Measurements from ENCODE around the gene RAP1GAP2. TPM values are rescaled to one million over a fixed set of nuclear protein-coding genes. Genes with fewer than 3 reads are reported as not detected.

Gene RAP1GAP2
- polyA plus RNA-seq, 4 donors, result 4.9 to 24.6 (median 8.4) TPM

DNA sequence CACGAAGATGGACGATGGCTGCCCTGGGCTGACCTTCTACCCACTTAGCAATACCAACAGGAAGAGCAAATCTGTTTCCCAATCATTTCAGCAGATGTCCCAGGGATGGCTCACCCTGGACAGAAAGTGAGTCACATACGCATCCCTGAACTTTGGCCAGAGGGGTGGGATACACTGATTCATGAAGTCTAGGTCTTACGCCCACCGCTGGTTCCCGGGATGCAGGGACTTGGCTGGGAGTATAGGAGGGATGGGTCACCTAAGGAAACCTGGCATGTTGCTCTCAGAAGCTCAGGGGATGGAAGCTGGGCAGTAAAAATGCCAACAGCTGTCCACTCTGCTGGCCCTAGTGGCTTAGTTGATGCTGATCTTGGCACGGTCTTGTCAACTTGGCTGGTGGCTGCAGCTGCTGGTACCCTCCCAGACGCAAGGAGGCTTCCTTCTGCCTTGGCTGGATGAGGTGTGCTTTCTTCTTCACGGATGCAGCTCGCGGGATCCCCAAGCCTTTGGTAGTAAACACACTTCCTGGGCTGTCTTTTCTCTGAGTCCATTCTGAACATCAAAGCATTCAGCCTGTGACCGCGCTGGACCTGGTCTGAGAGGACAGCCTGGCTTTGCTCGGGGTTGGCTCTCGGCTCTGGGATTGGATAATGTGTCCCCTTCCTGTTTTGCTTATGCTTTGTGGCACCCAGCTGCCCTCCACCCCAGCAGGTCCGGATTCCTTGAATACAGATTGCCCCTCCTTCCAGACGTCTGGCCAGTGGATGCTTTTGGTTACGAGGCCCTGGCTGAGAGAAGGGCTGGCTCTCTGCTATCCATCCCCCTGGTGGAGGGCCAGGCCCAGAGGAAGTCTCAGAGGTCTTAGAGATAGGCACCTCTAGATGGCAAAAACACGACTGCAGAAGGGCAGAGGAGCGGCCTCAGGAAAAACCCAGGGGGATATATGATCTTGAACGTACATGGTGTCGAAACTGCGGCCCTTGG is 71.5 kb downstream of the RAP1GAP2 start:
- H3K27ac ChIP-seq (ENCODE audit: low read depth in 1 of 3, low read length in 2 of 3), result no peak overlapping the region
- DNase-seq, result no peak
- H3K4me3 ChIP-seq (ENCODE audit: low read depth in 1 of 3, low read length in 3 of 3), result no peak overlapping the region
- no peaks in the 10 kb centered on the region for H3K4me1 ChIP-seq (ENCODE audit: control insufficient read depth in 3 of 3, insufficient read depth in 2 of 3, low read depth in 1 of 3, low read length in 2 of 3)
- H3K9me3 ChIP-seq (ENCODE audit: control insufficient read depth in 2 of 2, insufficient read depth in 1 of 2, low read depth in 1 of 2, low read length in 1 of 2), result no peaks in the 10 kb centered on the region
- peaks cover 0 to 31% (median 0%) of the 10 kb centered on the region in 3 donors for H3K36me3 ChIP-seq (ENCODE audit: control insufficient read depth in 3 of 3, insufficient read depth in 2 of 3, low read depth in 1 of 3, low read length in 3 of 3)
- no peaks in the 10 kb centered on the region for H3K27me3 ChIP-seq (ENCODE audit: control insufficient read depth in 3 of 3, insufficient read depth in 3 of 3, low read length in 3 of 3)
- no peak for FAIRE-seq
- 74 to 87% (median 82%) methylated on average over 23 of the region's 23 CpGs for WGBS, 3 donors

GRCh38 chr17:2869604-2870003 is 73.4 kb downstream of the RAP1GAP2 start:
- no peaks in the 10 kb centered on the region for H3K27me3 ChIP-seq (ENCODE audit: control insufficient read depth in 3 of 3, insufficient read depth in 3 of 3, low read length in 3 of 3)
- H3K9me3 ChIP-seq (ENCODE audit: control insufficient read depth in 2 of 2, insufficient read depth in 1 of 2, low read depth in 1 of 2, low read length in 1 of 2), result no peaks in the 10 kb centered on the region
- peaks cover 0 to 23% (median 0%) of the 10 kb centered on the region in 3 donors for H3K36me3 ChIP-seq (ENCODE audit: control insufficient read depth in 3 of 3, insufficient read depth in 2 of 3, low read depth in 1 of 3, low read length in 3 of 3)
- DNase-seq (no peak), FAIRE-seq (no peak)
- WGBS, 3 donors, result 83 to 85% (median 84%) methylated on average over 13 of the region's 13 CpGs
- H3K4me3 ChIP-seq (ENCODE audit: low read depth in 1 of 3, low read length in 3 of 3), result no peak overlapping the region
- H3K4me1 ChIP-seq (ENCODE audit: control insufficient read depth in 3 of 3, insufficient read depth in 2 of 3, low read depth in 1 of 3, low read length in 2 of 3), result no peaks in the 10 kb centered on the region
- H3K27ac ChIP-seq (ENCODE audit: low read depth in 1 of 3, low read length in 2 of 3), result no peak overlapping the region

- DNase-seq (no peak), FAIRE-seq (no peak)
- Histone ChIP-seq H3K9me3 (ENCODE audit: control insufficient read depth in 2 of 2, insufficient read depth in 1 of 2, low read depth in 1 of 2, low read length in 1 of 2) (no peaks in the 10 kb centered on the region), H3K27me3 (ENCODE audit: control insufficient read depth in 3 of 3, insufficient read depth in 3 of 3, low read length in 3 of 3) (no peaks in the 10 kb centered on the region), H3K4me1 (ENCODE audit: control insufficient read depth in 3 of 3, insufficient read depth in 2 of 3, low read depth in 1 of 3, low read length in 2 of 3) (no peaks in the 10 kb centered on the region), H3K36me3 (ENCODE audit: control insufficient read depth in 3 of 3, insufficient read depth in 2 of 3, low read depth in 1 of 3, low read length in 3 of 3) (peaks cover 0 to 15% (median 0%) of the 10 kb centered on the region in 3 donors), H3K4me3 (ENCODE audit: low read depth in 1 of 3, low read length in 3 of 3) (no peak overlapping the region), H3K27ac (ENCODE audit: low read depth in 1 of 3, low read length in 2 of 3) (no peak overlapping the region)
- 77 to 89% (median 84%) methylated on average over 7 of the region's 7 CpGs for WGBS, 3 donors
Observed at GRCh38 chr17:2871205-2871604, 75.0 kb downstream of the RAP1GAP2 start.

DNA sequence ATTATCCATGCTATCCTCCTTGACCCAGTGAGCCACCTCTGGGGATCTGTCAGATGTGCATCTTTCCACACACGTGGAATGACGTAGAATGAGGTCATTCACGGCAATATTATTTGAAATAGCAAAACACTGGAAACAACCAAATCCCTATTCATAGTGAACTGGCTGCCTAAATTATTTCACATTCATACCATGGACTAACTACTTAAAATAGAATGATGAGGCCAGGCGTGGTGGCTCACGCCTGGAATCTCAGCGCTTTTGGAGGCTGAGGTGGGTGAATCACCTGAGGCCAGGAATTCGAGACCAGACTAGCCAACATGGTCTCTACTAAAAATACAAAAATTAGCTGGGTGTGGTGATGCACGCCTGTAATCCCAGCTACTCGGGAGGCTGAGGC is 75.5 kb downstream of the RAP1GAP2 start:
- Histone ChIP-seq H3K4me1 (ENCODE audit: control insufficient read depth in 3 of 3, insufficient read depth in 2 of 3, low read depth in 1 of 3, low read length in 2 of 3) (no peaks in the 10 kb centered on the region), H3K9me3 (ENCODE audit: control insufficient read depth in 2 of 2, insufficient read depth in 1 of 2, low read depth in 1 of 2, low read length in 1 of 2) (no peaks in the 10 kb centered on the region), H3K27me3 (ENCODE audit: control insufficient read depth in 3 of 3, insufficient read depth in 3 of 3, low read length in 3 of 3) (no peaks in the 10 kb centered on the region), H3K36me3 (ENCODE audit: control insufficient read depth in 3 of 3, insufficient read depth in 2 of 3, low read depth in 1 of 3, low read length in 3 of 3) (peaks cover 0 to 15% (median 0%) of the 10 kb centered on the region in 3 donors), H3K4me3 (ENCODE audit: low read depth in 1 of 3, low read length in 3 of 3) (no peak overlapping the region), H3K27ac (ENCODE audit: low read depth in 1 of 3, low read length in 2 of 3) (no peak overlapping the region)
- WGBS, 3 donors, result 87 to 91% (median 91%) methylated on average over 9 of the region's 9 CpGs
- DNase-seq, result no peak
- no peak for FAIRE-seq

DNA sequence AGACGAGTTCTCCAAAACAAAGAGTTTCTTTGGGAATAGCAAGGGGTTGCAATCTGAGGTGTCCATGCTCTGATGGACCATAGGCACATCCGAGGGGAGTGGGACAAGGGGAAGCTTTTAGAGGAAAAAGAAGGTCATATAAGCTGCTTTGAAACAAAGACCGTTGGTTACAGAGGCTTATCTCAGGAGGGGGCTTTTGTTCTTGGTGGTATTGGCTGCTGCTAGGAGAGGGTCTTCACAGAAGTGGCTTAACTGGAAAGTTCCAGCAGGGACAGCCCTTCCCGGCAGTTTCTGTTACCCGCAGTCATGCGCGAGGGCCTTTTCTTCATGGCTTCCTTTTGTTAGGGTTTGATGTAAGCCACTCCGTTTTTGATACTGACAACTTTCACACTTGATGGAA is 76.0 kb downstream of the RAP1GAP2 start:
- 70 to 82% (median 80%) methylated on average over 8 of the region's 8 CpGs for WGBS, 3 donors

DNA sequence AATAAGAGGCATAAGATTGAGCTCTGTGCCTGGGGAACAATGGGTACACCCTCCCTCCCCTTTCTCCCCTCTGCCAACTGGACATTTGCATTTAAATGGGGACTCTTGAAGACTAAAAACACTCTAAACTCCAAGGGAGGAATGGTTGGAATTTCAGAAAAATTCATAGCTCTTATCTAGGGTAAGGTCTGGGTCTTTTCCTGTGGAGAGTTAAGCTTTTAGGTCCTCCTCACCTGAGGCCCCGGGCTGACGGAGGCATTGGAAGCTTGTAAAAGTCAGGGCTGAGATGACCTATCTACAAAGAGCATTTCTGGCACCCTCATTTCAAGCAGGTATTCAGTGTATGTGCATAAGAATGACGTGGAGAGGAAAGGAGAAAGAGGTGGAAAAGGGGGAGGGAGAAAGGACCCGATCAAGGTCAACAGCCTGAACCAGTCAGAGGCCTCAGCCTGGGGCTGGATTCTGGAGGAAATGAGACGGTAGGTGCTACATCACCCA is 78.0 kb downstream of the RAP1GAP2 start:
- H3K4me1 ChIP-seq (ENCODE audit: control insufficient read depth in 3 of 3, insufficient read depth in 2 of 3, low read depth in 1 of 3, low read length in 2 of 3), result no peaks in the 10 kb centered on the region
- DNase-seq (no peak), FAIRE-seq (no peak)
- 43 to 51% (median 45%) methylated on average over 5 of the region's 5 CpGs for WGBS, 3 donors
- H3K27me3 ChIP-seq (ENCODE audit: control insufficient read depth in 3 of 3, insufficient read depth in 3 of 3, low read length in 3 of 3), result no peaks in the 10 kb centered on the region
- peaks cover 0 to 11% (median 0%) of the 10 kb centered on the region in 3 donors for H3K36me3 ChIP-seq (ENCODE audit: control insufficient read depth in 3 of 3, insufficient read depth in 2 of 3, low read depth in 1 of 3, low read length in 3 of 3)
- no peaks in the 10 kb centered on the region for H3K9me3 ChIP-seq (ENCODE audit: control insufficient read depth in 2 of 2, insufficient read depth in 1 of 2, low read depth in 1 of 2, low read length in 1 of 2)
- no peak overlapping the region for H3K4me3 ChIP-seq (ENCODE audit: low read depth in 1 of 3, low read length in 3 of 3)
- H3K27ac ChIP-seq (ENCODE audit: low read depth in 1 of 3, low read length in 2 of 3), result no peak overlapping the region

More for the DNA sequence above, 76.0 kb downstream of the RAP1GAP2 start:
- no peak for FAIRE-seq
- Histone ChIP-seq H3K4me3 (ENCODE audit: low read depth in 1 of 3, low read length in 3 of 3) (no peak overlapping the region), H3K9me3 (ENCODE audit: control insufficient read depth in 2 of 2, insufficient read depth in 1 of 2, low read depth in 1 of 2, low read length in 1 of 2) (no peaks in the 10 kb centered on the region), H3K4me1 (ENCODE audit: control insufficient read depth in 3 of 3, insufficient read depth in 2 of 3, low read depth in 1 of 3, low read length in 2 of 3) (no peaks in the 10 kb centered on the region), H3K27me3 (ENCODE audit: control insufficient read depth in 3 of 3, insufficient read depth in 3 of 3, low read length in 3 of 3) (no peaks in the 10 kb centered on the region), H3K36me3 (ENCODE audit: control insufficient read depth in 3 of 3, insufficient read depth in 2 of 3, low read depth in 1 of 3, low read length in 3 of 3) (peaks cover 0 to 16% (median 0%) of the 10 kb centered on the region in 3 donors), H3K27ac (ENCODE audit: low read depth in 1 of 3, low read length in 2 of 3) (no peak overlapping the region)
- DNase-seq, result no peak

DNA sequence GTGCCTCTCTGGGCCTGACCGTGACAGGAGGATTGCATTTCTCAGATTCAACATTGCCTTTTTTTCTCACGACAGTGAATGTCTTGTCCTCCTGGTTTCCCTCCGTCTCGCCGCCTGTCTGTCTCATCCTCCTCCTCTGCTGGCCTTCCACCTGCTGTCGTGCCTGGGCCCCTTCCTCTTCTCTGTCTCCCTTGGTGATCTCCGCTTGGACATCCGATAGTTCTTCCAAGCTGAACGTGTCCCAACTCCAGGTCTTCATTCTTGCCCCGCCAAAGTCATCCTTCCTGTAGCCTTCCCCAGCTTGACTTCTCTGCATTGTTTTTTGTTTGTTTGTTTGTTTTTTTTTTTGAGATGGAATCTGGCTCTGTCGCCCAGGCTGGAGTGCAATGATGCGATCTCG is 79.4 kb downstream of the RAP1GAP2 start:
- Histone ChIP-seq H3K4me1 (ENCODE audit: control insufficient read depth in 3 of 3, insufficient read depth in 2 of 3, low read depth in 1 of 3, low read length in 2 of 3) (no peaks in the 10 kb centered on the region), H3K9me3 (ENCODE audit: control insufficient read depth in 2 of 2, insufficient read depth in 1 of 2, low read depth in 1 of 2, low read length in 1 of 2) (no peaks in the 10 kb centered on the region), H3K27me3 (ENCODE audit: control insufficient read depth in 3 of 3, insufficient read depth in 3 of 3, low read length in 3 of 3) (no peaks in the 10 kb centered on the region), H3K27ac (ENCODE audit: low read depth in 1 of 3, low read length in 2 of 3) (no peak overlapping the region), H3K4me3 (ENCODE audit: low read depth in 1 of 3, low read length in 3 of 3) (no peak overlapping the region), H3K36me3 (ENCODE audit: control insufficient read depth in 3 of 3, insufficient read depth in 2 of 3, low read depth in 1 of 3, low read length in 3 of 3) (peaks cover 0 to 7% (median 0%) of the 10 kb centered on the region in 3 donors)
- FAIRE-seq (no peak), DNase-seq (no peak)
- WGBS, 3 donors, result 88 to 98% (median 95%) methylated on average over 13 of the region's 13 CpGs

DNA sequence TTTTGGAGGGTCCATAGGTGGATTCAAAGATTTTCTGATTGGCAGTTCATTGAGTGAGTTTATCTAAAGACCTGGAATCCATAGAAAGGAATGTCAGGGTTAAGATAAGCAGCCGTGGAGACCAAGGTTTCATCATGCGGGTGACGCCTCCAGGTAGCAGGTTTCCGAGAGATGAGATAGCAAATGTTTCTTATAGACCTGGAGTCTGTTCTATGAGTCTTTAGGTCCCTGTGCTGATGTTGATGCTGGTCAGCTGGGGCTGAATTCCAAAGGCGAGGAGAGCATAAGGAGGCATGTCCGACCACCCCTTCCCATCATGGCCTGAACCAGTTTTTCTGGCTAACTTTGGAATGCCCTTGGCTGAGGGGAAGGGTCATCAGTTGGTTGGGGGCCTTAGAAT is 80.2 kb downstream of the RAP1GAP2 start:
- Histone ChIP-seq H3K4me3 (ENCODE audit: low read depth in 1 of 3, low read length in 3 of 3) (no peak overlapping the region), H3K36me3 (ENCODE audit: control insufficient read depth in 3 of 3, insufficient read depth in 2 of 3, low read depth in 1 of 3, low read length in 3 of 3) (peaks cover 0 to 7% (median 0%) of the 10 kb centered on the region in 3 donors), H3K27me3 (ENCODE audit: control insufficient read depth in 3 of 3, insufficient read depth in 3 of 3, low read length in 3 of 3) (no peaks in the 10 kb centered on the region), H3K4me1 (ENCODE audit: control insufficient read depth in 3 of 3, insufficient read depth in 2 of 3, low read depth in 1 of 3, low read length in 2 of 3) (no peaks in the 10 kb centered on the region), H3K27ac (ENCODE audit: low read depth in 1 of 3, low read length in 2 of 3) (no peak overlapping the region), H3K9me3 (ENCODE audit: control insufficient read depth in 2 of 2, insufficient read depth in 1 of 2, low read depth in 1 of 2, low read length in 1 of 2) (no peaks in the 10 kb centered on the region)
- DNase-seq (no peak), FAIRE-seq (no peak)
- WGBS, 3 donors, result 72 to 81% (median 79%) methylated on average over 6 of the region's 6 CpGs
